HG03064 (cell line): Measurements from ENCODE around the gene MTREX.

Experiments used
- ATAC-seq: cut with Tn5 transposase; IDR thresholded peaks from one replicate; pipeline ENCODE4 v1.9.1; 2021; ENCODE audit warnings: low read depth; ENCODE audit not compliant: unreplicated experiment

Gene MTREX

DNA sequence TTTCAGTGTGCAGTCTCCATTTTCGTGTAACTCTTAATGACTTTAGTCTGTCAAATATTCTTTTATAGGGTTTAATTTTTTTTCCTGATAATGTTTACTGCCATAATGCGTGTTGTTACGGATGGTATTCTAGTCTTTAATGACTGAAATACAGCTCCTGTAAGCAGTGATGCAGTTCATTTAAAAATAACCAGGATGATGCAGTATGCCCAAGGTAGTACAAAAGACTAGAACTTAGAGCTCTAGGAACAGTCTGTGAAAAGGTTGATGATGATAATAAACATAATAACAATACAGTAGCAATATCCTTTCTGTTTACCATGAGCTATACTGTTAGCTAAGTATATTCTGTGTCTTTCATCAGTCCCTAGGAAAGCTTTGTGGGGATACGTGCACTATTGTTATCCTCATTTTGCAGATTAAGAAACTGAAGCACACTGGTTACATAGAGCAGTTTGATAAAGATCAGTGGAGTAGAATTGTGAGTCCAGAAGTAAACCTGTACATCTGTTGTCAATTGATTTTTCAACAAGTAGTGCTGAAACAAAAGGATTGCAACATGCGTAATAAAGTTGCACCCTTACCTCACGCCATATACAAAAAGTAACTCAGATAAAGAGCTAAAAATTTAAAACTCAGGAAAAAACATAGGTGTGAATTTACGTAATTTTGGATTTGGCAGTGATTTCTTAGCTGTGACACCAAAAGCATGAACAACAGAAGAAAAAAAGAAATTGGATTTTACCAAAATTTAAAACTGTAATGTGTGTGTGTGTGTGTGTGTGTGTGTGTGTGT, 64.5 kb downstream of the MTREX start:
- no peak for ATAC-seq

DNA sequence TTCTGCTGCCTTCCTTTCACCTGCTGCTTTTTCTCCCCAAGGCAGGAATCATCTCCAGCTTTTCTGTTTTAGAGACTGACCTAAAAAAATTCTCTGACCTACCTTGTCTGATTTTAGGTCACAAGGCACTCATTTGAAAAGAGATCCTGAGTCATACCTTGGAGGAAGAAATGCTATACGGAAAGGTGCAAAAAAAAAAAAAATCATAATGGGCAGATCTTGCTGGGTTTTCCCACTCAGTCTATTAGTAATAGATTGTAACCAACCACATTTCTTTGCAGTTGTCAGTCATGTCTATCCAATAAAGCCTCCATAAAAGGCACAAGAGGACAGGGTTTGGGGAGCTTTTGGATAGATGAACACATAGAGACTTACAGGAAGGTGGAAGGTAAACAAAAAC, 70.0 kb downstream of the MTREX start:
- no peak for ATAC-seq

DNA sequence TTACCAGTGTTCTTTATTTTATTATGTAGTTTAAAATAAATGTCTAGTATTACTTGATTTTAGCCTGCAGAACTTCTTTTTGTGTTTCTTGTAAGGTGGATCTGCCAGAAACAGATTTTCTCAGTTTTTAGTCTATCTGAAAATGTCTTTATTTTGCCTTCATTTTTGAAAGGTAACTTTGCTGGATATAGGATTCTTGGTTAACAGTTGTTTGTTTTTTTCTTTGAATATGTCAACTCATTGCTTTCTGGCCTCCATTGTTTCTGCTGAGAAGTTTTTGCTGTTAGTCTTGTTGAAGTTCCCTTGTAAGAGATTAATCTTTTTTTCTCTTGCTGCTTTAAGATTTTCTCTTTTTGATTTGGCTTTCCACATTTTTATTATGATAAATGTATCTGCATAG, 75.5 kb downstream of the MTREX start:
- no peak for ATAC-seq

DNA sequence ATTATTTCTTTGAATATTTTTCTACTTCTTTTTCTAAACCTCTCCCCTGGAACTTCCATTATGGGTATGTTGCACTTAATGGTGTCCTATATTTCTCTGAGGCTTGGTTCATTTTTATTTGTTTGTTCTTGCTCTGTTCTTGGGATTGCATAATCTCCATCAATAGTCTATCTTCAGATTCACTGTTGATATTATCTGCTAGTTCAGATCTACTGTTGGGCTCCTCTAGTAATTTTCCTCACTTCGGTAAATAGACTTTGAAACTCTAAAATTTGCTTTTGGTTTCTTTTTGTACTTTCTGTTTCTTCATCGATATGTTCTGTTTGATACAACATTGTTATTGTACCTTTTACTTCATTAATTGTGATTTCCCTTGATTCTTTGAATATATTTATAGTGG, 76.3 kb downstream of the MTREX start:
- no peak for ATAC-seq

DNA sequence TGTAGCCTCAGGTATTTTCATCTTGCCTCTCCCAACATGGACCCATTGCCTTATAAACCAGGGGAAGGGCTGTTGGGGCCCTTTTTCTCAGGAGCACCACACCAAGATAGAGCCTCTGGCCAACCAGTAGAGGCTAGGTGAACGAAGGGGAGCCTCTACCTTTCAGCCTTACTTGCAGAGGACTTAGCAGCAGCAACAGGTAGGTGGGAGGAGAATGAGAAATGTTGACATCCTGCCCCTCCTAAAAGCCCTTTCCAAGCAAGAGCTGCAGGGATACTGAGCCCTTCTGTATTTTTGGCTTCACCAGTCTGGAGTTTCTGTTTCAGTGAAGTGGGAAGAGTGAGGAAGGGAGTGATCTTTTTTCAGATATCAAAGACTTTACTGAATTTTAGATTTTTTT, 77.4 kb downstream of the MTREX start:
- ATAC-seq, result no peak

DNA sequence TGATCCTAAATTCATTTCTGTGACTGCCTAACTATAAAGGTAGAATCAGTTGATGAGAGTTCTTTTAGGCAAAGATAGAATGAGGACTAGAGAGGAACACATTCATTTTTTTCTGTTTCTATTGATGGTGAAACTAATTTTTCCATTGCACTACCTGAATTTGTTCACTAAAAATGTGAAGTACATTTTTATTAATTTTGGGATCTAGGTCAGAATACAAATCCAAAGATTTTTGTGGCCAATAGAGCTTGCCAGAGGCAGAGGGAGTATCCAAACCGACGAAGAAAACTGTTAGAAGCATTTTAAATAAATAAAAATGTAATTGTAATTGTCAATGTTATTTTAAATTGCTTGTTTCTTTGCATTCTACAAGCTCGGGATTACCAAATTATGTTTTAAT, 78.1 kb downstream of the MTREX start:
- ATAC-seq, result no peak

DNA sequence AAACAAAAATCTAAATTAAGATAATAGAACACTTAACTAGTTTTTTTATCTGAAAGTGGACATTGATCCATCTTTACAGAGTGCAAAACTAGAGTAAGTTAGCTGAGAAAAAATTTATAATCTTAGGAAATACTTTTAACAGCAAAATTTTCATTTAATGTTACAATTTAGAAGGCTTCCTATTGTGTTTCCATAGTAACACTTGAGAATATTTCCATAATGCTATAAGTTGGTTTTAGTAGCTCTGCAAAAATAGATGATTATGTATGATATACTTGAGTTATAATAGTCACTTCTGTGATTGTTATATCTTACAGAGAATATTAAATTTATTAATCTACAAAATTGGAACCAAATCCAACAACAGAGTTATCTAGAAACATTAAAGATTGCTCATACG, 78.6 kb downstream of the MTREX start:
- ATAC-seq, result no peak

DNA sequence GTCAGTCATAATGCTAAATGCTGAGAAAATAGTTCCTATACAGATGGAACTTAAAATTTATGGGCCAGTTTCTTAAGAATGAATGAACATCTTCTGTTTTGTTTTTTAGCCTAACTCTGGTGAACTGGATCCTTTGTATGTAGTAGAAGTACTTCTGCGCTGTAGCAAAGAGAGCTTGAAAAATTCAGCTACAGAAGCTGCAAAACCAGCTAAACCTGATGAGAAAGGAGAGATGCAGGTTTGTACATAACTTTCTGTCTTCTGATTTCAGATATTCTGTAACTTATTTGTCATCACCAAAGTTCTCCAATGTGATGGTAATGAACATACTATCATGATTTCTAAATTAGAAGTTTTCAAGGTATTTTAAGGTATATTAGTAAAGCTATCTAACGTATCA, 80.1 kb downstream of the MTREX start:
- no peak for ATAC-seq

DNA sequence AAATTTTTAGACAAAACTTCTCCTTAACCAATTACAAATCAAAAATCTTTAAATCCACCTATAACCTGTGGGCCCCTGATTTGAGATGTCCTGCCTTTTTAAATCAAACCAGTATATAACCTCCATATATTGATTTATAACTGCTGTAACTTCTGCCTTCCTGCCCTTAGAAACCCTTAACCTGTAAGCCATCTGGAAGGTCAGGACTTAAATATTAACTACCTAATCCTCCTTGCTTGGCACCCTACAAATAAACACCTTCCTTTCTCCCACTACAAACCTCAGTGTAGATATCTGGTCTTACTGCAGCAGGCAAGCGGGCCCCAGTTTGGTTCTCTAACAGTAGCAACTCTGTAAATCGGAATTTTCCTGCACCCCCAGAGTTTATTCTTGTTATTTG, 83.9 kb downstream of the MTREX start:
- ATAC-seq, result no peak

DNA sequence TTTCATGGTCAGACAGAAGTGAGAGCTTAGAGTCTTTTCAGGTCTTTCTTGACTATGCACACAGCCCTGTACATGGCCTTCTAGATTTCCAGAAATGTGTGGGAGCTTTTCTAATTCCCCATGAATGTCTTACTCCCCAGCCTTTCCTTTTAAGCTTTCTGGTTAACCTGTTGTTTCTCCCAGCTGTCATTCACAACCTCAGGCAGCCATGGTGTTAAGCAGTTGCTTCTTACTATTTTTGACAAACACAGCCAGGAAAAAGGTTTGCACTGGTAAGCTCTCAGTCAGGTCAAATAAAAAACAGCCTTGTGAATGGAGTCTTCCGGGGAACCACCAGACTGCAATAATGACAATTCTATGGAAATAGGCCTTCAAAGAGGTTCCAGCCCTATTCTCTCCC, 84.9 kb downstream of the MTREX start:
- ATAC-seq, result no peak

DNA sequence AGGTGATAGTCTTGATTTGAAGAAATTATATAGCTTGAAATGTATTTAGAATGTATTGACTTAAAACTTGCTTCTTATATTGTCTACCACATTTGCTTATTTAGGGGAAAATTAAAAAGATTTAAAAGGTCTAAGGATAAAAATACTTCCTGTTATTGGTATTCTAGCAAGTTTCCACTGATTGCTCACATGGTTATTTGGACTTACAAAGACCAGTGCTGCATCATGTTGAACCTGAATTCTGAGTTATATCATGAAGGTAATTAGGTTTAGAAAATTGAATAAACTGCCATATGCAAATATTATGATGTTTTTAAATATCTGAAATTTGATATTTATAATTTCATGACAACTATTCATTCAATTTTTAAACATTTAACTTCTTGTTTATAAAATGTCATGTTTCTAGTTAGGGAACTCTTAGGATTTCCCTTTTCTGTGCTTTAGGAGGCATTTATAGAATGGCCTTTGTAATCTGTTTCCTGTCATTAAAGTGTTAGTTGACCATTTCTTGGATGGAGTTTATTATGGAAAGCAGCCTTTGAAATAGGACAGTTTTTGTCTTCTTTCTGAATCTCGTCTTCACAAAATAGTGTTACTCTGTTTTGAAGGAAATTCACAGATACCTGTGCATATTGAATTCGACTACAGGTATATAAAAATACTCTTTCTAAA, 85.8 kb downstream of the MTREX start:
- ATAC-seq, result no peak

DNA sequence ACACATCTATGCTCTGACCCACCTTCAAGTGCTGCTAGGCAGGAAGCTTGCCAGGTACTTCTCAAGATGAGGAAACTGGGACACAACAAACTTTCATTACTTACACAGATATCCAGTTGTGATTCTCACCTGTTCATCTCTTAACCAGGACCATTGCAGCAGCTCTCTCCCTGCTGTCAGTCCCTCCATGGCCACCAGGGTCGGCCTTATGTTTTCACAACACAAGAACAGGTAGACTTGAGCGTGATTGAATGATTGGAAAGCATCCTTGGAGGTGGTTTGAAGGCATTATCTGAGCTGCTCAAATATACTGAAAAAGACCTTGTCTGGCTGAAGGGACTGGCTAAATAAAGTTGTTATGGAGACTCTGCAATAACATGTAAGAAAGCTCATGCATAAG, 94.4 kb downstream of the MTREX start:
- no peak for ATAC-seq

DNA sequence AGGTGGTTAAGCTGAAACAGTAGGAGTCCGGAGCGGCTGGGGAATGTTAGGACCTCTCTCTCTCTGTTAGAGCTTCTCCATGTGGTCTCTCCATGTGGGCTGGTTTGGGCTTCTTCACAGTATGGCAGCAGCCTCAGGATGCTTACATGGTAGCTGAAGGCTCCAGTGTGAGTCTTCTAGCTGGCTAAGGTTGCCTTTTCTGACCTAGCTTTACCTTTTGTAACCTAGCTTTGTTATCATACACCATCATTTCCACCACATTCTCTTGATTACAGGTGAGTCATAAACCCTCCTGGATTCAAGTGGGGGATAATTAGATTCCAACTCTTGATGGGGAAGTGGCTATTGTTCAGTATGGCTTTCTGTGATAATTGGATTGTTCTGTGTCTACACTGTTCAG, 98.5 kb downstream of the MTREX start:
- ATAC-seq, result no peak

DNA sequence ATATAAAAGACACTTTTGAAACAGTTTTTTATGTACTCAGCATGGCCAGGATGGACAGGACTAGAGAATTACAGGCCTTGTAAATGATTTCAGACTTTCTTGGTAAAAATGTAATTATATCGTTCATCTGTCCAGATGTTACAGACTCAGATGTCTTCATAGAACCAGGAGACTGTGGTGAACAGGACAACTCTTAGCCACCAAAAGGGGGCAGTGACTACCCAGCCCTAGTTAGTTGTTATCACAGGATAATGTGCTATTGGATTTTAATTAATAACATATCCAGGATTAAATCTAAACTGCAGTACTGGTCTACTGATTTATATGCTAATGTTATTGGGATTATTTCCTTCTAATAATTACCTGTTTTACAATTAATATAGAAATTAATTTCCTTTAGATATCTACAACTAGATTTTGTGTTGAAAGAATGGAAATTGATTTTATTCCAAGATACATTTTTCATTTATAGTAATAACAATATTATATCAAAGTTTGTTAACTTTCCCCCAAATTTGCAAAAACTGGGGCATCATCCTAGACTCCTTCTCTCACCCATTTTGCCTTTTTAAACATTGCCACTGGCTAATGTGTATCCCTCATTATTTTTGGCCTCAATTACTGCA, 99.4 kb downstream of the MTREX start:
- ATAC-seq, result no peak

DNA sequence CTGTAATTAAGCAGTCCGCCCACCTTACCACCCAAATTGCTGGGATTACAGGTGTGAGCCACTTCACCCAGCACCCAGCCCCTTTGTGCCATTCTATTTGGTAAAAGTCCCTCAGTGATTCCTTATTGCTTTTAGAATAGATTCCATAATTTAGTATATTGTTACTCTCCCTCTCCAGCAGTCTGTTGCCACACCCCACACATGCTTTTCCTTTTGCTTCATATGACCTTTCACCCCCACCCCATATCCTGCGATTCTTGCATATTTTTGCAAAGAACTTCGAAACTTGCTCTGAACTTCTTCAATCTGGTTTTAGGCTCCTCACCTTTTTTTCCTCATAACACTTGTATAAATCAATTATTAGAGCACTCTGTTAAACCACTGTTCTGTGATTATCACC, 100.2 kb downstream of the MTREX start:
- ATAC-seq, result no peak

DNA sequence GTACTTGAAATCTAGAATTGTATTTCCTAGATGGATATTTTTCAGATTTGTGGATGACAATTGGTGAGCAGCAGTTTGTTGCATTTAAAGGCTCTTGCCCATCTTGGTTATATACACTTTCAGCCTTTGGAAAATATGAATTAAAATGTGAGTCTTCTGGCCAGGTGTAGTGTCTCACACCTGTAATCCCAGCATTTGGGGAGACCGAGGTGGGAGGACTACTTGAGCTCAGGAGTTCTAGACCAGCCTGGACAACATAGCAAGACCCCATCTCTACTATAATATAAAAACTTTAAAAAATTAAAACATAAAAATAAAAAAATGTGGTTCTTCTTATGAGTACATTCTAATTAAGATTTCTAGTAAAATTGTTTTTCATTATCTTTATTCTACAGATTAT, 102.0 kb downstream of the MTREX start:
- no peak for ATAC-seq

DNA sequence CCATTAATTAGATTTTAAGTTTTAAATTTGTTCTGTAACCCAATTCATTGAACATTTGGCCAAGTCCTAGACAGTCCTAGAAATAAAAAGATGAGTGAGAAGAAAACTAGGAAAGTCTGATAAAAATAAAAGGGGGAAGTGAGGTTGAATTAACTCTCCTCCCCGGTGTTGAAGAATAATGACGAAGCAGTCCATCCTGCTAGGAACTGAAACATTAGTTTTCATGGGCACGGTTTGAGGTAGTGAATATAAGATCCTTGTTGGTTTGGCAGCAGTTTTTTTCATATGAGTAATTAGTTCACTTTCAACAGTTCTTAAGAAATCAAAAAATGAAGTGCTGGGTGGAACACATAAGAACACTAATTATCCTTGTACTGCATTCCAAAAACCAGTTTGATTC, 103.1 kb downstream of the MTREX start:
- ATAC-seq, result no peak

DNA sequence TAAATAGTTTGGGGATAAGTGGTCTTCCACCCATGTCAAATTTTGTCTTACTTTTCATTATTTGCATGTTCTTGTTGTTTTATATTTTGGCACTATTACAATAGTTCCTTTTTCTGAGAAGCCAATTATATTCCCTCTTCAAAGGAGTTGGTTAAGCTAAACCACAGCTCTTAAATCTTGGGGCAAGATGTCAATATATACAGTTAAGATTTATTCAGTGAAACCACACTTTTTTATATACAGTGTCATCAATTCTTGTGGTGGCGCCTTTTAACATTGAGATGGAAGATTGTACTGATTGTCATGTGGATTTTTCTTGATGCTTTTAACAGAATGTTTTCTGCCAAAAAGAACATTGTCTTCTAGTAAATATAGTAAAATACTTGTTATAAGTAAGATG, 104.1 kb downstream of the MTREX start:
- no peak for ATAC-seq

DNA sequence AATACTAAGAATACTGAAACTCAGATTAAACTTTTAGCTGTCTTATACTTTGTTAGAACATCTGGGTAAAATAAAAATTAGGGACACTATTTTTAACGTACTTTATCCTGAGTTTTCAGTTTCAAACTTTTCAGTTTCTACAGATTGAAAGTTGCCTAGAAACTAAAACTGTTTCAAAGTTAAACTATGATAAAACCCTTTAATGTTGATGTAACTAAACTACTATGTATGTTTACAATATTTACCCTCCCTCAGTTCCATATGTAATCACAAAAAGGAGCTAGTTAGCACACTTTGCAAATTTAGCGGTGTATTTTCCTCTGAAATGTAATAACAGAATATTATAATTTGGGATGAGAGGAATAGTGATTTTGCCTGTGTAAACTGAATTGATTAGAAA, 105.9 kb downstream of the MTREX start:
- no peak for ATAC-seq

DNA sequence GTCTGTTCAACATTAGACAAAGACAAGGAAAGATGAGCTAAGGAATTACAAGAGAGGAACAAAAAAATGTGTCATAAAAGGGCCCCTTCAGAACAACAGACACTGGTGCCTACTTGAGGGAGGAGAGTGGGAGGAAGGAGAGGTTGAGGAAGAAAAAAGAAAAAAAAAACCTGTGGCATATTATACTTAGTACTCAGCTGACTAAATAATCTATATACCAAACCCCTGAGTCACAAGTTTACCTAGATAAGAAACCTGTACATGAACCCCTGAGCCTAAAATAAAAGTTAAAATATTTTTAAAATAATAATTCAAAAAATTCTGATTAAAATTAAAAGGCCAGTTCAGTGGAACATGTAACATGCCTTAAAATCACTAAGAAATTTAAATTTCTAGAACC, 107.3 kb downstream of the MTREX start:
- no peak for ATAC-seq

DNA sequence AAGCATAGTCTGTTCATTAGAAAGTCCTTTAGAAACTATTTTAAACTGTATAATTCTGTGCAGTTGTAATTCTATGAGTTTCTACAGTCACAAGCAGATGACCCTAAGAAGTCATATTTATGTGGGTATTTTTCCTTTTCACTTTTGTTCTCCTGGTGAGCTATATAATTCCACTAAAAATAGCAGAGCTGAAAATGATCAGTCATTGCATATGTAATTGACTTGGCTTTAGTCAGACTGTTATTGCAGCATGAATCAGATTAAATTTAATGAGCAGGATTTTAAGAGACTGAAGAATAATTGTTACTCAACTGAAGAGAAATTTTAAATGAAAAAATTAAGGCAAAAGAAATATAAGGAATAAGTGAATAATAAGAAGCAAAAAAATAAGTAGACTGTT, 108.5 kb downstream of the MTREX start:
- no peak for ATAC-seq
